ENCODE results near the gene VWF.

Gene VWF

GRCh38 chr12:5960783-5961182 lies 163.7 kb downstream of the VWF start:
- Histone ChIP-seq H3K4me1 (ENCODE audit: insufficient read depth, low read length, severe bottlenecking) (no peaks in the 10 kb centered on the region), H3K4me3 (ENCODE audit: low read depth, low read length, poor library complexity, severe bottlenecking) (no peak overlapping the region), H3K9me2 (ENCODE audit: low read depth, low read length) (no peaks in the 10 kb centered on the region), H3K79me2 (ENCODE audit: insufficient read depth, low read length) (no peaks in the 10 kb centered on the region), H3K27me3 (ENCODE audit: insufficient read depth, low read length) (no peaks in the 10 kb centered on the region), H3K36me3 (ENCODE audit: insufficient read depth, low read length) (no peaks in the 10 kb centered on the region), H2AFZ (ENCODE audit: low read length) (no peak overlapping the region), H3K27ac (ENCODE audit: low read depth, low read length, poor library complexity, severe bottlenecking) (no peak overlapping the region), H3K9ac (ENCODE audit: low read length) (no peak overlapping the region), H3K4me2 (ENCODE audit: low read length) (no peak overlapping the region), H3K9me3 (ENCODE audit: low read length) (no peaks in the 10 kb centered on the region), H3F3A (ENCODE audit: insufficient read depth, low read length) (no peaks in the 10 kb centered on the region), H4K20me1 (ENCODE audit: insufficient read depth, low read length) (no peaks in the 10 kb centered on the region)
- TF ChIP-seq EZH2 (IDR thresholded peaks at IDR 0.05; ENCODE audit: borderline replicate concordance, low read length), result no peak
- no peak for TF ChIP-seq CTCF (IDR thresholded peaks at IDR 0.05; ENCODE audit: low read length)

- Histone ChIP-seq H2AFZ (ENCODE audit: low read length) (no peak overlapping the region), H3K9ac (ENCODE audit: low read length) (no peak overlapping the region), H4K20me1 (ENCODE audit: insufficient read depth, low read length) (no peaks in the 10 kb centered on the region), H3K4me1 (ENCODE audit: insufficient read depth, low read length, severe bottlenecking) (no peaks in the 10 kb centered on the region), H3K9me2 (ENCODE audit: low read depth, low read length) (no peaks in the 10 kb centered on the region), H3F3A (ENCODE audit: insufficient read depth, low read length) (no peaks in the 10 kb centered on the region), H3K9me3 (ENCODE audit: low read length) (no peaks in the 10 kb centered on the region), H3K79me2 (ENCODE audit: insufficient read depth, low read length) (no peaks in the 10 kb centered on the region), H3K27me3 (ENCODE audit: insufficient read depth, low read length) (no peaks in the 10 kb centered on the region), H3K27ac (ENCODE audit: low read depth, low read length, poor library complexity, severe bottlenecking) (no peak overlapping the region), H3K4me2 (ENCODE audit: low read length) (no peak overlapping the region), H3K36me3 (ENCODE audit: insufficient read depth, low read length) (no peaks in the 10 kb centered on the region), H3K4me3 (ENCODE audit: low read depth, low read length, poor library complexity, severe bottlenecking) (no peak overlapping the region)
- TF ChIP-seq EZH2 (IDR thresholded peaks at IDR 0.05; ENCODE audit: borderline replicate concordance, low read length) (no peak), CTCF (IDR thresholded peaks at IDR 0.05; ENCODE audit: low read length) (no peak)
Measured at GRCh38 chr12:5956987-5957386, 167.5 kb downstream of the VWF start.

GRCh38 chr12:5954661-5955060 lies 169.8 kb downstream of the VWF start:
- TF ChIP-seq CTCF (IDR thresholded peaks at IDR 0.05; ENCODE audit: low read length) (no peak), EZH2 (IDR thresholded peaks at IDR 0.05; ENCODE audit: borderline replicate concordance, low read length) (no peak)
- no peak overlapping the region for H3K9ac ChIP-seq (ENCODE audit: low read length)
- no peak overlapping the region for H3K4me3 ChIP-seq (ENCODE audit: low read depth, low read length, poor library complexity, severe bottlenecking)
- no peaks in the 10 kb centered on the region for H3K9me3 ChIP-seq (ENCODE audit: low read length)
- H2AFZ ChIP-seq (ENCODE audit: low read length), result no peak overlapping the region
- no peak overlapping the region for H3K4me2 ChIP-seq (ENCODE audit: low read length)
- H3K27me3 ChIP-seq (ENCODE audit: insufficient read depth, low read length), result no peaks in the 10 kb centered on the region
- no peak overlapping the region for H3K27ac ChIP-seq (ENCODE audit: low read depth, low read length, poor library complexity, severe bottlenecking)
- no peaks in the 10 kb centered on the region for H4K20me1 ChIP-seq (ENCODE audit: insufficient read depth, low read length)
- no peaks in the 10 kb centered on the region for H3F3A ChIP-seq (ENCODE audit: insufficient read depth, low read length)
- H3K36me3 ChIP-seq (ENCODE audit: insufficient read depth, low read length), result no peaks in the 10 kb centered on the region
- no peaks in the 10 kb centered on the region for H3K4me1 ChIP-seq (ENCODE audit: insufficient read depth, low read length, severe bottlenecking)
- no peaks in the 10 kb centered on the region for H3K79me2 ChIP-seq (ENCODE audit: insufficient read depth, low read length)
- no peaks in the 10 kb centered on the region for H3K9me2 ChIP-seq (ENCODE audit: low read depth, low read length)

All from OCI-LY1 (cell line).